Right renal cortex interstitium (tissue), 3 donors: Measurements from ENCODE around the gene CDH22. TPM values are rescaled to one million over a fixed set of nuclear protein-coding genes. Genes with fewer than 3 reads are reported as not detected.

Source experiments
- DNase-seq, 3 donors: peaks; one replicate each; pipeline ENCODE4 v3.0.0-alpha.2; 2013; ENCODE audit warnings: low read depth in 3 of 3, low spot score in 2 of 3
- polyA plus RNA-seq, 3 donors: library from polyadenylated mRNA; unstranded; fragments of 120-200 nt; gene quantifications; one replicate each; pipeline ENCODE4 v1.2.1, GENCODE V29; 2013; ENCODE audit not compliant: insufficient read length in 3 of 3

Gene CDH22
- polyA plus RNA-seq, 3 donors: not detected

GRCh38 chr20:46272389-46273047 lies 35.8 kb downstream of the CDH22 start:
- no peak for DNase-seq

- no peak for DNase-seq
Measured at GRCh38 chr20:46270977-46271744, 37.1 kb downstream of the CDH22 start.

- DNase-seq: no peak
Measured at GRCh38 chr20:46269372-46269771, 38.9 kb downstream of the CDH22 start.

- DNase-seq: no peak
Measured at GRCh38 chr20:46268662-46269061, 39.6 kb downstream of the CDH22 start.

GRCh38 chr20:46268131-46268614 lies 40.1 kb downstream of the CDH22 start:
- DNase-seq: peak in 2 of 3 donors; percentile 15 to 43

GRCh38 chr20:46267108-46268105 lies 40.9 kb downstream of the CDH22 start:
- DNase-seq: no peak

GRCh38 chr20:46265539-46265938 lies 42.8 kb downstream of the CDH22 start:
- DNase-seq: no peak

GRCh38 chr20:46264391-46265266 lies 43.7 kb downstream of the CDH22 start:
- no peak for DNase-seq

- DNase-seq: no peak
Measured at GRCh38 chr20:46261456-46262253, 46.6 kb downstream of the CDH22 start.

GRCh38 chr20:46260936-46261454 lies 47.3 kb downstream of the CDH22 start:
- no peak for DNase-seq

GRCh38 chr20:46260480-46260879 lies 47.8 kb downstream of the CDH22 start:
- DNase-seq: no peak

GRCh38 chr20:46259260-46259859 lies 48.9 kb downstream of the CDH22 start:
- no peak for DNase-seq

- DNase-seq: no peak
Measured at GRCh38 chr20:46257887-46258286, 50.4 kb downstream of the CDH22 start.

- no peak for DNase-seq
Measured at GRCh38 chr20:46256293-46256692, 52.0 kb downstream of the CDH22 start.

- DNase-seq: peak in 2 of 3 donors; percentile 23 to 32
Measured at GRCh38 chr20:46255440-46256104, 52.7 kb downstream of the CDH22 start.

- no peak for DNase-seq
Measured at GRCh38 chr20:46253391-46253790, 54.9 kb downstream of the CDH22 start.

- DNase-seq: no peak
Measured at GRCh38 chr20:46252352-46253091, 55.8 kb downstream of the CDH22 start.
